AG08396 (cell line): ENCODE measurements around the gene KCNH2.
"Not testable (repeated sequence)": the region's sequence is repeated elsewhere in the genome, so short reads cannot be mapped to it uniquely, and the experiment has no call there.

Experiments
- DNase-seq: peaks from one replicate; pipeline ENCODE4 v3.0.0; 2012; ENCODE audit warnings: low spot score, mixed read lengths

KCNH2 gene

DNA sequence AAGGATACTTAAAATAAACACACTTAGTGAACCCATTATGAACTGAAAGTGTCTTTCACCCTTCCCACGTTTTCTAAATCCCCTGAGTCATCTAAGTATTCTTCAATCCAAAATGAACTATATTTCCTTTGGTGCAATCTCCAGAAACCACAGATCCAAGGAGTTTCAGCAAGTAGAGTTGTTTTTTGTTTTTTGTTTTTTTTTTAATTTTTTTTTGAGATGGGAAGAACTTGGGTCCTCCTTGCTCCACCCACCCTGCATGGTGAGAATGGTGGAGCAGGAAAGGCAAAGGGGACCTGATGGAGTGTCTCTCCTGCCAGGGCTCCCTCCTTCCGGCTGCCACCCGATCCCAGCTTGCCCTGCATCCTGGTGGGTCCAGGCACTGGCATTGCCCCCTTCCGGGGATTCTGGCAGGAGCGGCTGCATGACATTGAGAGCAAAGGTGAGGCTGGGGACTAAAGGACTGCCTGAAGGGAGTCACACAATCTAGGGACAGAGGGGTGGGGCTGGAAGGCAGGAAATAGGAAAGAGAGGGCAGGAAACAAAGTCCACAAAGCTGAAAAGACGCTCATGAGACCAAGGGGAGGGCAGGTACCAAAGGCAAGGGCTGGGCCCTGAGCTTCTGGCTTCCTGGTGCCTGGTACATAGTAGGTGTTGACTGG lies 34.0 kb upstream of the KCNH2 start:
- DNase-seq = no peak

DNA sequence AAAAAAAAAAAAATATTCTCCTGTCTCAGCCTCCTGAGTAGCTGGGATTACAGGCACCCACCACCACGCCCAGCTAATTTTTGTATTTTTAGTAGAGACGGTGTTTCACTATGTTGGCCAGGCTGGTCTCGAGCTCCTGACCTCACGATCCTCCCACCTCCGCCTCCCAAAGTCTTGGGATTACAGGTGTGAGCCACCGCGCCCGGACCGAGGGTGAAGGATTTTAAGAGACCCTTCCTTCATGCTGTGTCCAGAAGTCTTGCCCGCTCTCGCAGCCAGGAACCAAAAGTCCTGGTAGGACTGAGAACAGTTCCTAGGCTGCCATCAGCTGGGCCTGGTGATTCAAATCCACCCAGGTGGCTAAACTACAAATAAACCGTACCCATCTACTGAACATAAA lies 33.5 kb upstream of the KCNH2 start:
- DNase-seq = not testable (repeated sequence)

DNA sequence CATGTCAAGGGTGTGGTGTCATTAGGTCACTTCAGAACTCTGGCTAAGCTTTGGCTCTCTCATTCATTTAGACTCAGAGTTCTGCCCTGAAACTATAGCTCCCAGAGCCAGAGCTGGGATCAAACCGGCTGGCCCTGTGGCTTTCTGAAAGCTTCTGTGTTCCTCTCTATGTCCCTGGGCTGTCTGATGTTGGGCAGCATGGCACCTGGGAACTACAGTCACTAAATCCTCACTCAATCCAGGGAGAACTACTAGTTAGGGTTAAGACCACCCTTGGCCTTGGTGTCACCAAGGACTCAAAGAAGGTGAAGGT lies 32.9 kb upstream of the KCNH2 start:
- DNase-seq = no peak

DNA sequence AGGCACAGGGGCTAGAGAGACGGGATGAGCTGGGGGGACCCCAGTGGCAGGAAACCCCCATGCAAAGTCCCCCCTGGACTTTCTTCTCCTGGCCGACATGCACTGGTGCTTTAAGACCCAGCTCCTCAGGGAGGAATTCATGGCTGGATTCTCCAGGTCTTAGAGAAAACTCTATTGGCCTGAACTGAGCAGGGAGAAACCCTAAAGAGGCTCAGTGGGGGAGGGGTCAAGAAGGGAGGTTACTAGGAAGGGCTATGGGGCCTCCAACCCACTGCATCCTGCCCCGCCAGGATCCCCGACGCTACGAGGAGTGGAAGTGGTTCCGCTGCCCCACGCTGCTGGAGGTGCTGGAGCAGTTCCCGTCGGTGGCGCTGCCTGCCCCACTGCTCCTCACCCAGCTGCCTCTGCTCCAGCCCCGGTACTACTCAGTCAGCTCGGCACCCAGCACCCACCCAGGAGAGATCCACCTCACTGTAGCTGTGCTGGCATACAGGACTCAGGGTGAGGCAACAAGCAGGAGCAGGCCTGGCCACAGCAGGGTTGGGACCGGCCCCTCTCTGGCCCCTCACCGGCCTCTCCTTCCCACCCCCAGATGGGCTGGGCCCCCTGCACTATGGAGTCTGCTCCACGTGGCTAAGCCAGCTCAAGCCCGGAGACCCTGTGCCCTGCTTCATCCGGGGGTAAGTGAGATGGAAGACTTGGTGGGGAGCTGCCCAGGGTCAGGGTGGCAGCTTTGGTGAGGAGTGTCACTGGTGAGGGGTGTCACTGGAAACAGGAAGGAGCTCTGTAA lies 32.4 kb upstream of the KCNH2 start:
- no peak for DNase-seq

DNA sequence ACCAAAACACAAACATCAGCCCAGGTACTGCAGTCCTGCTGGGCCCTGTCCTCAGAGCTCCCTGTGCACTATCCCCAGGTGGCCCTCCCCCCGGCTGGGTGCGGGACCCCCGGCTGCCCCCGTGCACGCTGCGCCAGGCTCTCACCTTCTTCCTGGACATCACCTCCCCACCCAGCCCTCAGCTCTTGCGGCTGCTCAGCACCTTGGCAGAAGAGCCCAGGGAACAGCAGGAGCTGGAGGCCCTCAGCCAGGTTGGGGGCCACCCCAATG lies 31.9 kb upstream of the KCNH2 start:
- no peak for DNase-seq

DNA sequence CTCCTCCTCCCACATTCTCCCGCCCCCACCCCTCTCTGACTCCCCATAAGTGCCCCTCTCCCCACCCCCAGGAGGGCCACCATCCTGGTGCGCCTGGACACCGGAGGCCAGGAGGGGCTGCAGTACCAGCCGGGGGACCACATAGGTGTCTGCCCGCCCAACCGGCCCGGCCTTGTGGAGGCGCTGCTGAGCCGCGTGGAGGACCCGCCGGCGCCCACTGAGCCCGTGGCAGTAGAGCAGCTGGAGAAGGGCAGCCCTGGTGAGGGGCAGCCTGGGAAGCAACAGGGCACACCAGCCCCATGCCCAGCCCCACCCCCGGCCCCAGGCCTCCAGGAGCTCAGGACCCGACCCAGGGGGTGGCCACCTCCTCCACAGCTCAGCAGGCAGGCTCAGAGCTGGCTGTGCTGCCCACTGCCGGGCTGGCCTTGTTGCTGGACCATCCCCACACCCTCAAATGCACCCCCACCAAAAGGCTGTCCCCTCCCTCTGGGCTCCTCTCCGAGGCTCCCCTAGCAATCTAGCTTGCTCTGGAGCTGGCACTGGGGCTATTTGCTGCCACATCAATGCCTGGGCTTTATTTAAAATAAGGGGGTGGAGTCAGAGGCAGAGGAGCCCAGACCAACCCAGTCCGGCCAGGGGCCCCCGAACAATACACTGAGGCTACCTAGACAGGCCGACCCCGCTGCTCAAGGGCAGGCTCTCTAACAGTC lies 31.4 kb upstream of the KCNH2 start:
- no peak for DNase-seq

DNA sequence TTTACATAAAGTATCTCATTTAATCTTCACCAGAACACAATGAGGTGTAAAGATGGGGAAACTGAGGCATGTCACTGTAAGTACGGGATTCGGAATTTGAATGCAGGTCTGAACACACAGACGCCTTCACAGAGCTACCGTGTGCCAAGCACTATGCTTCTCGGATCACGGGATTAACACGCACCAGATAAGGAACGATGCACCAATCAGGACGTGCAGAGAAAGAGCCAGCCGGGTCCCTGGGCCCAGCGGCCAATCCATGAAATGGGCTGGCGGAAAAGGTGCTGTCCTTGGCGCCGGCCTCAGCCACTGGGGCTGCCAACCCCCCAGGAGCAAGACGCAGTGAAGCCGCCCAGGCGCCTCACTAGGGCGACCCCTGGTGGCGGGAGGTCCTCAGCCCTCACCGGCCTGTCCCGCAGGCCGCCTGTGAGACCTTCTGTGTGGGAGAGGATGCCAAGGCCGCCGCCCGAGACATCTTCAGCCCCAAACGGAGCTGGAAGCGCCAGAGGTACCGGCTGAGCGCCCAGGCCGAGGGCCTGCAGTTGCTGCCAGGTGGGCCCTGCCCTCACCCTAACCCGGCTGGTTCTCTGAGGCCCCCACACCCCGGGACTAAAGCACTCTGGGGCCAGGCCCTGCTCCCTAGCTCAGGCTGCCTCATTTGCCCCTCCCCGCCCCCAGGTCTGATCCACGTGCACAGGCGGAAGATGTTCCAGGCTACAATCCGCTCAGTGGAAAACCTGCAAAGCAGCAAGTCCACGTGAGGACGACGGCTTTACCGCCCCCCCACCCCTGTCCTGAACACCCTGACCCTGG lies 30.6 kb upstream of the KCNH2 start:
- peak; percentile 70 for DNase-seq

DNA sequence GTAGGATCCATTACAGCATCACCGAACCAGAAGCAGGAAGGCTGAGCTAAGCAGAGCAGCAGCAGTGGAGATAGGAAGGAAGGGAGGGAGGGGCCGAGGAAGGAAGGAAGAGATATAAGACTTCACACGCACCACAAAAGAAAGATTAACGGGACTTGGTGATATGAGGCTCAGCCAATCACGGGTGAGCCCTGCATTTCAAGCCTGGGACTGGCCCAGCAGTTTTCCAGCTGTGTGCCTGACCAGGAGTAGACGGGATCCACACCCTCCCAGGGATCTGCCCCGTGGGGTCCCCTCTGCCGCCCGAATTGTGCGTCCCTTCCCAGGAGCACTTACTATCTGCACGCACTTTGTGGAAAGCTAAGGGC lies 30.0 kb upstream of the KCNH2 start:
- DNase-seq = no peak

DNA sequence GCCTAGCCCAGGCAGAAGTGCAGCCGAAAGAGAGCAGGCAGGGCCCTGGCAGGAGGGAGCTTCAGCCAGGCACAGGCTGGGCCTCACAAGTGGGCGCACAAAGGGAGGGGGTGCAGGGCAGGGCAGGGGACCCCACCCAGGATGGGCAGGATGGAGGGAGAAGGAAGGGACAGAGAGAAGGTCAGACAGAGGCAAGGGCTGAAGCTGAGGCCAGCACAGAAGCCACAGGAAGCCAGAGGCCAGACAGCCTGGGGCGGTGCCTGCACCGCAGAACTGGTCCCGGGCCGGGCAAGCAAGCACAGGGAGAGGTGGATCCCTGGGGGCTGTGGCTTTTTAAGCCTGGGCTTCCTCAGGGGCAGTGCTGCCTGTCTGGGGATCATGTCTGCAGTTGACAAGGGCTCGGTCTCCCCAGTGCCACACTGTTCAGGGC lies 29.4 kb upstream of the KCNH2 start:
- DNase-seq = no peak

DNA sequence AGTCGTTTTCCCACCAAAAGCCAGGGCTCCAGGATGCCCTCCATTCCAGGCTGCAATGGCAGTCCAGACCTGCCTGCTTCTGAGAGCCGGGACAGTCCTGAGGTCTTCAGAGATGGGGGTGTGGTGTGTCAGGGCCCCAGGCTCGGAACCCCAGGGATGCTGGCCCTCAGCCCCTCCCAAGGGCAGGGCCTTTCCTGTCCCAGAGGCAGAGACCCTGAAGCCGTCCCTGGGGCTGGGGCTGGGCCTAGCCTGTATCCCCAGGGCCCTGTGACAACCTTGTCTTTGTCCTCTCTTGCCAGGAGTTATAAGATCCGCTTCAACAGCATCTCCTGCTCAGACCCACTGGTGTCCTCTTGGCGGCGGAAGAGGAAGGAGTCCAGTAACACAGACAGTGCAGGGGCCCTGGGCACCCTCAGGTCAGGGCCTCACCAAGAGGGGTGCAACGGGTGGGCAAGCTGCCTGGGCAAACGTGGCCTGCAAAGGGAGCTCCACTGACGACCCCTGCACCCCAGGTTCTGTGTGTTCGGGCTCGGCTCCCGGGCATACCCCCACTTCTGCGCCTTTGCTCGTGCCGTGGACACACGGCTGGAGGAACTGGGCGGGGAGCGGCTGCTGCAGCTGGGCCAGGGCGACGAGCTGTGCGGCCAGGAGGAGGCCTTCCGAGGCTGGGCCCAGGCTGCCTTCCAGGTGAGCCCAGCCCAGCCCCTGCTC lies 28.6 kb upstream of the KCNH2 start:
- DNase-seq = no peak

DNA sequence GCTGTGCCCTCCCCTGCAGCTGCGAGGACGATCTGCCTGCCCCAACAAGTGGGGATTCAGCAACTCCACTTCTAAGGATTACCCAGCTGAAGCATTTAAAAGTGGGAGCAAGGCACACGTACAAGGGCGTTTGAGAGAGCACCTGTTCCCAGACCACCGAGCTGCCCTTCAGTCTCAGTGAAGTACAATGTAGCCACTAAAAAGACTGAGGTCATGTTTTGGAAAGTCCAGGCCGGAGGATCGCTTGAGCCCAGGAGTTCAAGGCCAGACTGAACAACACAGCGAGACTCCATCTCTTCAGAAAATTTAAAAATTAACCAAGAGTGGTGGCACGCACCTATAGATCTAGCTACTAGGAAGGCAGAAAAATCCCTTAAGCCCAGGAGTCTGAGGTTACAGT lies 27.4 kb upstream of the KCNH2 start:
- no peak for DNase-seq

DNA sequence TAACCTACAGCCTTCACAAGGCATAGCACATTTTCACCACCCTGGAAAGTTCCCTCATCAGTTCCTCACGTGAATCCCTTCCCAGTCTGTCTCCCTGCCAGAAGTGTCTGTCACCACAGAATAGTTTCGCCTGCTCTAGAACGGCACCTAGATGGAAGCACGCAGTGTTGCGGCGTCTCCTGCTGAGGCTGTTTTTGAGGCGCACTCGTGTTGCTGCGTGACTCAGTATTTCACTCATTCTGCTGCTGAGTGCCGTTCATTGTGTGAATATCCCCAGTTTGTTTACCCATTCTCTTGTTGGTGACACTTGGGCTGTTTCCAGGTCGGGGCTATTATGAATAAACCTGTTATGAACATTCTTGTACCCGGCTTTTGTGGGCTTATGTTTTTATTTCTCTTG lies 25.5 kb upstream of the KCNH2 start:
- DNase-seq = no peak

DNA sequence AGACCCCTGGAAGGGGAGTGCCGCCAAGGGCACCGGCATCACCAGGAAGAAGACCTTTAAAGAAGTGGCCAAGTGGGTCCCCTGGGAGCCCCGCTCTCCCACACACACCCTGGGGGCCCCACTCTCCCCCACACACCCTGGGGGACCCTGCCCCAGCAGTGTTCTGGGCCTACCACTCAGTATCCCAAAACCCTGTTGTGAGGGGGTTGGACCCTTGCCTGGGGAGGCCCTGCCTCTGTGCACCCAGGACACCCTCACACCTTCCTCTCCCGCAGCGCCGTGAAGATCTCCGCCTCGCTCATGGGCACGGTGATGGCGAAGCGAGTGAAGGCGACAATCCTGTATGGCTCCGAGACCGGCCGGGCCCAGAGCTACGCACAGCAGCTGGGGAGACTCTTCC lies 23.4 kb upstream of the KCNH2 start:
- no peak for DNase-seq

DNA sequence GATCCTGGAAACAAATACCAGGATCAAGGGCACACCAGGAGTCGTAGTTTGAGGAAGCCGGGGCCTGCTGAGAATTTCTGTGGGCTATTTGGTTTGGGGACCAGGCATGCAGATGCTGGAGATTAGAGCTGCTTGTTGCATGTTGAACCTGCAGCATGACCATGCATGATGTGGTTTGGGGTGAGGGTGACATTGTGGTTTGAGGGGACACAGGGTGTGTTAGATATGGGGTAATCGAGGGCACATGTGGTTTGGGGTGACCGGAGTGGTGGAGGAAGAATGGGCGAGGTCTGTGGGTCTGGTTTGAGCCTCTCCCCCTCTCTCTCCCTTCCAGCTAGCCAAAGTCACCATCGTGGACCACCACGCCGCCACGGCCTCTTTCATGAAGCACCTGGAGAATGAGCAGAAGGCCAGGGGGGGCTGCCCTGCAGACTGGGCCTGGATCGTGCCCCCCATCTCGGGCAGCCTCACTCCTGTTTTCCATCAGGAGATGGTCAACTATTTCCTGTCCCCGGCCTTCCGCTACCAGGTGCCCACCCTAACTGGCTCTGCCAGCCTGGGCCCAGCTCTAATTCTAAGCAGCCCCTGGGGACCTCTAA lies 22.9 kb upstream of the KCNH2 start:
- no peak for DNase-seq

DNA sequence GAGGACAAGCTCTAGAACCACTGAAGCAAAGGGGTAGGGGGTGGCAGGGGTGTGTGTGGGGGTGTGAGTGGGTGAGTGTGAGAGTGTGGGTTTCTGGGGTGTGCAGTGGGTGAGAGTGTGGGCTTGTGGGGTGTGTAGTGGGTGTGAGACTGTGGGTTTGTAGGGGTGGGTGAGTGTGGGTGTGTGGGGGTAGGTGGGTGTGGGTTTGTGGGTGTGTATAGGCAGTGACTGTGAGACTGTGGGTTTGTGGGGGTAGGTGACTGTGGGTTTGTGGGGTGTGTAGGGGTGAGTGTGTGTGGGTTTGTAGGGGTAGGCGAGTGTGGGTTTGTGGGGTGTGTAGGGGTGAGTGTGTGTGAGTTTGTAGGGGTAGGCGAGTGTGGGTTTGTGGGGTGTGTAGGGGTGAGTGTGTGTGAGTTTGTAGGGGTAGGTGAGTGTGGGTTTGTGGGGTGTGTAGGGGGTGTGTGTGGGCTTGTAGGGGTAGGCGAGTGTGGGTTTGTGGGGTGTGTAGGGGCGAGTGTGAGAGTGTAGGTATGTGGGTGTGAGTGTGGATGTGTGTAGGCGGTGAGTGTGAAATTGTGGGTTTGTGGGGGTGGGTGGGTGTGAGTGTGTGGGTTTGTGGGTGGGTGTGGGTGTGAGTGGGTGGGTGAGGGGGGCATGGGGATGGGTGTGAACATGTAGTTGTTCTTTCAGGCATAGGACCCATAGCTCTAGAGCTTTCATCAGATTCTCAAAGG lies 21.5 kb upstream of the KCNH2 start:
- no peak for DNase-seq

DNA sequence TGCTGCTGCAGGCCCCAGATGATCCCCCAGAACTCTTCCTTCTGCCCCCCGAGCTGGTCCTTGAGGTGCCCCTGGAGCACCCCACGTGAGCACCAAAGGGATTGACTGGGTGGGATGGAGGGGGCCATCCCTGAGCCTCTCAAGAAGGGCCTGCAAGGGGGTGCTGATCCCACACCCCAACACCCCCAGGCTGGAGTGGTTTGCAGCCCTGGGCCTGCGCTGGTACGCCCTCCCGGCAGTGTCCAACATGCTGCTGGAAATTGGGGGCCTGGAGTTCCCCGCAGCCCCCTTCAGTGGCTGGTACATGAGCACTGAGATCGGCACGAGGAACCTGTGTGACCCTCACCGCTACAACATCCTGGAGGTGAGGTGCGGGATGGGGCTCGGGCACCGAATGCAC lies 20.9 kb upstream of the KCNH2 start:
- no peak for DNase-seq

DNA sequence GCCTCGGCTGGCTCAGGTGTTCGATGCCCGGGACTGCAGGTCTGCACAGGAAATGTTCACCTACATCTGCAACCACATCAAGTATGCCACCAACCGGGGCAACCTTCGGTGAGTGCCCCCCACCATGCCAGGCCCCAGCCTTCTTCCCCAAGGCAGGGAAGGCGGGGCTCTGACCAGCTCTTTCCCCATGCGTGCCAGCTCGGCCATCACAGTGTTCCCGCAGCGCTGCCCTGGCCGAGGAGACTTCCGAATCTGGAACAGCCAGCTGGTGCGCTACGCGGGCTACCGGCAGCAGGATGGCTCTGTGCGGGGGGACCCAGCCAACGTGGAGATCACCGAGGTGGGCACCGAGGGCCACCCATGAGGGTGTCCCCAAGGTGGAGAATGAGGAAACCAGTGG lies 20.2 kb upstream of the KCNH2 start:
- DNase-seq = no peak

DNA sequence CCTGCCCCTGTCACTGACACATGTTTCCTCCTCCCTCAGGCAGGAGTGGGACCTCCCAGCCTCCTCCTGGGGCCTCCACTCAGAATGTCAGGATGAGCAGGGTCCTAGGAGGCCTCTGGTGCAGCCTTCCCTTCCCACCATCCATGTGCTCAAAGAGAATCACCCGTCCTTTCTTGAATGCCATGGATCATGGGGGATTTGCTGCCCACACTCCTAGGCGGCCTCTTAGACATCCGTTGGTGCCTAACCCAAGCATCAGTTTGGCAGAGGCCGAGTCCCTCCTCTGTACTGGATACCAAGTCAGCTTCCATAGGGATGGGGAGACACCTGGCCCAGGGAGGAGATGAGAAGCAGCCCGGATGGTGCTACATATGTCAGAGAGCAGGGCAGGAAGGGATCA lies 19.7 kb upstream of the KCNH2 start:
- no peak for DNase-seq

DNA sequence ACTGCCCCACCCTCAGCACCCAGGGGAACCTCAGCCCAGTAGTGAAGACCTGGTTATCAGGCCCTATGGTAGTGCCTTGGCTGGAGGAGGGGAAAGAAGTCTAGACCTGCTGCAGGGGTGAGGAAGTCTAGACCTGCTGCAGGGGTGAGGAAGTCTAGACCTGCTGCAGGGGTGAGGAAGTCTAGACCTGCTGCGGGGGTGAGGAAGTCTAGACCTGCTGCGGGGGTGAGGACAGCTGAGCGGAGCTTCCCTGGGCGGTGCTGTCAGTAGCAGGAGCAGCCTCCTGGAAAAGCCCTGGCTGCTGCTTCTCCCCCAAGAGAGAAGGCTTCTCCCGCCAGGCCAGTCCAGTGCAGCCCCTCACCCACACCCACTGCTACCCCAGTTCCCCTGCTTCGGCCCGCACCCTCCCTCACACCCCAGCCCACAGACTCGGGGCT lies 19.0 kb upstream of the KCNH2 start:
- no peak for DNase-seq

DNA sequence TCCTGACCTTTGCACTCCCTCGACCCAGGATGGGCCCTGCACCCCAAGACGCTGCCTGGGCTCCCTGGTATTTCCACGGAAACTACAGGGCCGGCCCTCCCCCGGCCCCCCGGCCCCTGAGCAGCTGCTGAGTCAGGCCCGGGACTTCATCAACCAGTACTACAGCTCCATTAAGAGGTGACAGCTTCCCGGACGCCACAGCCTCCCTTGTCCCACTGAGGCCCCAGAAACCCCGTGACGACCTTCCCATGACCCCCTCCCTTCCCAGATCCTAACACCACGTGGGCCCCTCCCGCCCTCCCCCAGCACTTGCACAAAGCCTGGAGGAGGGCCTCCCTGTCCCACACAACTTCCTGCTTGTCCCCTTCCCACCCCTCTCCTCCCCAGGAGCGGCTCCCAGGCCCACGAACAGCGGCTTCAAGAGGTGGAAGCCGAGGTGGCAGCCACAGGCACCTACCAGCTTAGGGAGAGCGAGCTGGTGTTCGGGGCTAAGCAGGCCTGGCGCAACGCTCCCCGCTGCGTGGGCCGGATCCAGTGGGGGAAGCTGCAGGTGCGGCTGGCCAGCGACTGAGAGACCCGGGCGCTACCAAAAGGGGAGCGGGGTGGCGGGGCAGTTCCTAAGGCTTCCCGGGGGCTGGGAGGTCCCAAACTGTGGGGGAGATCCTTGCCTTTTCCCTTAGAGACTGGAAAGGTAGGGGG lies 18.4 kb upstream of the KCNH2 start:
- no peak for DNase-seq
